ENCODE measurements around the gene CHKB. TPM values are rescaled to one million over a fixed set of nuclear protein-coding genes. Genes with fewer than 3 reads are reported as not detected.

The CHKB gene
- total and polyA plus RNA-seq, 4 donors: 59.4 to 142 (median 74.9) TPM

DNA sequence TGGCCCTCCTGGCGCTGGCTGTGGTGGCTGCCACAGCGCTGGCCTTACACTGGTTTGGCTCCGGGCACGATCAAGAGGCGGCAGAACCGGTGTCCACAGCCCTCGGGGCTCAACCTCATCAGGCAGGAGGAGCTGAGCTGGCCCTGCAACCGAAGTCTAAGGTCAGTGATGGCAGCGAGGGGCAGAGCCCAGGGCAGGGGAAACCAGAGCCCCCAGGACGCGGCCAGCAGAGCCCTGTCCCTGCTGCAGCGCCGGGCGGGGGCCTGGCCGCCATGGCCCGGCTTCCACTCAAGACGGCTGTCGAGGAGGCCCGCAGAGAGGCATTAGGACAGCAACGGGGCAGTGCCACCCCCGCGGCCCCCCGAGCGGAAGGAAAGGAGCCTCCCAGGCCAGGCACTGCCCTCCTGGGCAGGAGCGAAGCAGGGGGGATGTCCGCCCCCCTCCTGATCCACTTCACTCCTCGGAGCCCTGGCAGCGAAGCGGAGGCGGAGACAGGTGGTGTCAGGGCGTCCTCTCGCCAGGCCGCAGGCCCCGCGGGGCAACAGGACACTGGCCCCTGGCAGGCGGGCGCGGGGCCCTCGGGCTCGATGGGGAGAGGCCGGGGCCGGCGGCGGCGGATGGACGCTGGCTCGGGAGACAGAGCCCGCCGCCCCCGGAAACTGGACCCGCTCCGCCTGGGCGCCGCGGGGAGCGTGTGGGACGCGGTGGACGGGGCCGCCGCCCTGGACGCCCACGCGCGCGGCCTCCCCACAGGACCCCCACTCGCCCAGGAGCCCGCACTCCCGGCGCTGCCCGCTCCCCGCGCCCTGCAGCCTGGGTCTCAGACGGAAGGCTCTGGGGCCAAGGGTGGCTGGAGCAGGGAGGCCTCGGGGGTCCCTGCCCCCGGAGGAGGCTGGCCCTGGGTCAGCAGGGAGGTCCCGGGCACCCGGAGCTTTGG lies 36.1 kb downstream of the CHKB start:
- Histone ChIP-seq H3K4me3 (no peak overlapping the region), H3K4me1 (ENCODE audit: control insufficient read depth in 5 of 5, insufficient read depth in 5 of 5, low read length in 5 of 5) (peaks cover 0 to 21% (median 0%) of the 10 kb centered on the region in 5 donors), H3K9me3 (ENCODE audit: control insufficient read depth in 4 of 4, insufficient read depth in 3 of 4, low read length in 3 of 4) (no peaks in the 10 kb centered on the region), H3K36me3 (ENCODE audit: control insufficient read depth in 4 of 4, insufficient read depth in 4 of 4, low read length in 4 of 4) (no peaks in the 10 kb centered on the region), H3K27me3 (ENCODE audit: control insufficient read depth in 3 of 3, insufficient read depth in 3 of 3, low read length in 2 of 3) (peaks cover 4 to 50% (median 34%) of the 10 kb centered on the region in 3 donors), H3K27ac (ENCODE audit: low read depth in 1 of 2, low read length in 1 of 2) (no peak overlapping the region), H3K9ac (ENCODE audit: insufficient read depth in 1 of 2, low read length in 2 of 2) (no peak overlapping the region)
- ATAC-seq (ENCODE audit: insufficient read depth, low FRiP score) (no peak), DNase-seq (no peak)
- TF ChIP-seq, protein P1, sequence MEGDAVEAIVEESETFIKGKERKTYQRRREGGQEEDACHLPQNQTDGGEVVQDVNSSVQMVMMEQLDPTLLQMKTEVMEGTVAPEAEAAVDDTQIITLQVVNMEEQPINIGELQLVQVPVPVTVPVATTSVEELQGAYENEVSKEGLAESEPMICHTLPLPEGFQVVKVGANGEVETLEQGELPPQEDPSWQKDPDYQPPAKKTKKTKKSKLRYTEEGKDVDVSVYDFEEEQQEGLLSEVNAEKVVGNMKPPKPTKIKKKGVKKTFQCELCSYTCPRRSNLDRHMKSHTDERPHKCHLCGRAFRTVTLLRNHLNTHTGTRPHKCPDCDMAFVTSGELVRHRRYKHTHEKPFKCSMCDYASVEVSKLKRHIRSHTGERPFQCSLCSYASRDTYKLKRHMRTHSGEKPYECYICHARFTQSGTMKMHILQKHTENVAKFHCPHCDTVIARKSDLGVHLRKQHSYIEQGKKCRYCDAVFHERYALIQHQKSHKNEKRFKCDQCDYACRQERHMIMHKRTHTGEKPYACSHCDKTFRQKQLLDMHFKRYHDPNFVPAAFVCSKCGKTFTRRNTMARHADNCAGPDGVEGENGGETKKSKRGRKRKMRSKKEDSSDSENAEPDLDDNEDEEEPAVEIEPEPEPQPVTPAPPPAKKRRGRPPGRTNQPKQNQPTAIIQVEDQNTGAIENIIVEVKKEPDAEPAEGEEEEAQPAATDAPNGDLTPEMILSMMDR (IDR thresholded peaks at IDR 0.05; ENCODE audit: control extremely low read depth, extremely low read depth): no peak
- 57 to 83% methylated on average over 50 to 78 of the region's 78 CpGs for WGBS, 2 donors

DNA sequence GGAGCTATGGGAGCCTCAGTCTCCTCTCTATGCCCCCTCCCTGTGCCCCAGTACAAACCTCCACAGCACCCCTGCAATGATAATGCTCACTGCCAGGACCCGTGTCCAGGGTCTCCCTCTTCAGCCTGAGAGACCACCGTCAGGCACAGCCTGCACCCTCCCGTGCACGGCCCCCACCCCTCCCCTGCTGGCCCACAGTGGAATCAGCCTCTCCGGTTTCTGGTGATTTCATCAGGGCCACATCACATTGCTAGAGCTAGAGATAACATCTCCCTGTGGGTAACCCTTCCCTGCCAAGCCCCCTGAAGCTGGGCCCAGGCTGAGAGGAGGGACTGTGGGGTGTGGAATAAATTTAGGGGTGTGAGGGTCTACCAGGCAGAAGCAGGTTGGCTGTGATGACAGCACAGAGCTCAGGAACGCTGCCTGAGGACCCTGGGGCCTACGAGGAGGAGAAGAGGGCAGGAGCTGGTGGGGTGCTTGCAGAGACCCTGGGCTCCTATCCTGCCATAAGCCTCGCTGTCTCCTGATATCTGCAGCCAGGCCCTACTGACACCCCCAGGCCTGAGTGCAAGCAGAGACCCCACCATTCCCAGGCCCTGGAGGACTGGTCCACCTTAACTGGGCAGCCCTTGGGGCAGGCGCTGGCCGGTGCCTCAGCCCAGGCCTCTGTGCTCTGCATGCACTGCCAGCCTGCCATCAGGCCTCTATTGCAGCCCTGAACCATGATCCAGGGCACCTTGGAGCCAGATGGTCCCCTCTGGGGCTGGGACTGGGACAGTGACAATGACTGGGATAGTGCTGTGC lies 36.9 kb downstream of the CHKB start, which contains the start of gene KLHDC7B:
TSS of gene KLHDC7B (plus strand) at position 378 of the 804 bp plus-strand sequence. CDS start at position 723, 345 bp downstream.
- H3K27ac ChIP-seq (ENCODE audit: low read depth in 1 of 2, low read length in 1 of 2): peak within 1 kb of the TSS in 1 of 2 donors; percentile 78
- TF ChIP-seq, protein P1 (IDR thresholded peaks at IDR 0.05; ENCODE audit: control extremely low read depth, extremely low read depth): no peak
- no peak for ATAC-seq (ENCODE audit: insufficient read depth, low FRiP score)
- WGBS, 2 donors: 55 to 72% methylated on average over 10 of the region's 10 CpGs
- H3K9me3 ChIP-seq (ENCODE audit: control insufficient read depth in 4 of 4, insufficient read depth in 3 of 4, low read length in 3 of 4): no peaks in the 10 kb centered on the region
- H3K9ac ChIP-seq (ENCODE audit: insufficient read depth in 1 of 2, low read length in 2 of 2): no peak within 1 kb of the TSS
- H3K4me3 ChIP-seq: no peak within 1 kb of the TSS
- H3K27me3 ChIP-seq (ENCODE audit: control insufficient read depth in 3 of 3, insufficient read depth in 3 of 3, low read length in 2 of 3): peaks cover 4 to 47% (median 33%) of the 10 kb centered on the region in 3 donors
- no peak for DNase-seq
- peaks cover 0 to 22% (median 0%) of the 10 kb centered on the region in 5 donors for H3K4me1 ChIP-seq (ENCODE audit: control insufficient read depth in 5 of 5, insufficient read depth in 5 of 5, low read length in 5 of 5)
- no peaks in the 10 kb centered on the region for H3K36me3 ChIP-seq (ENCODE audit: control insufficient read depth in 4 of 4, insufficient read depth in 4 of 4, low read length in 4 of 4)

DNA sequence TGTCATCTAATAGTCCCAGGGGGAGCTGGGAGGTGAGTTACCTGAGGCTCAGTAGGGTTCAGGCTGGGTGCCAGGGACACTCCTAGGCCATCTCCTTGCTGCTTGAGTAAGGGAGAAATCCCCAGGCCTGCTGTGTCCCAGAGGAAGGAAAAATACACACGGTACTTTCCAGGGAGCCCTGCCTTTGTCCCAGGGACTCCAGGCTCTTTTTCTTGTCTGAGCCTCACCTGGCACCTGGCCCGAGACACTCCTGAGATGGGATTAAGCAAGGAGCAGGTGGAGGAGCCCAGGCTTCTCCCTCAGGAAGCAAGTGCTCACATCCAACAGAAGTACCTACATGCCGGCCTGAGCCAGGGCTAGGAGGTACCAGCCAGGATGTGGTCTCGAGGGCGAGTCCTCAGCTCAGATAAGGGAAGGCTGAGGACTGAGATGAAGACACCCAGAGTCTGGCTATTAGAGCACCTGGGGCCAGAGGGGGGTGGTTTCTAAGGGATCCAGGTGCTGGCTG lies 37.8 kb downstream of the CHKB start:
- no peak overlapping the region for H3K9ac ChIP-seq (ENCODE audit: insufficient read depth in 1 of 2, low read length in 2 of 2)
- peaks cover 0 to 22% (median under 1%) of the 10 kb centered on the region in 5 donors for H3K4me1 ChIP-seq (ENCODE audit: control insufficient read depth in 5 of 5, insufficient read depth in 5 of 5, low read length in 5 of 5)
- H3K4me3 ChIP-seq: no peak overlapping the region
- ATAC-seq (ENCODE audit: insufficient read depth, low FRiP score): no peak
- no peaks in the 10 kb centered on the region for H3K36me3 ChIP-seq (ENCODE audit: control insufficient read depth in 4 of 4, insufficient read depth in 4 of 4, low read length in 4 of 4)
- no peaks in the 10 kb centered on the region for H3K9me3 ChIP-seq (ENCODE audit: control insufficient read depth in 4 of 4, insufficient read depth in 3 of 4, low read length in 3 of 4)
- no peak for DNase-seq
- peak overlapping the region in 1 of 2 donors; percentile 78 for H3K27ac ChIP-seq (ENCODE audit: low read depth in 1 of 2, low read length in 1 of 2)
- WGBS, 2 donors: 38 to 49% methylated on average over 5 of the region's 5 CpGs
- H3K27me3 ChIP-seq (ENCODE audit: control insufficient read depth in 3 of 3, insufficient read depth in 3 of 3, low read length in 2 of 3): peaks cover 4 to 38% (median 25%) of the 10 kb centered on the region in 3 donors
- TF ChIP-seq, protein P1 (IDR thresholded peaks at IDR 0.05; ENCODE audit: control extremely low read depth, extremely low read depth): no peak

Data from lung (tissue), 12 donors.